ENCODE data around the gene HOMER2.
A peak's percentile ranks its signal among the peaks of the same experiment; 100 is the strongest.

Gene HOMER2

GRCh38 chr15:82968066-82968465 is 15.5 kb upstream of the HOMER2 start:
- no peak overlapping the region for H3K4me3 ChIP-seq (ENCODE audit: low read depth, low read length)
- DNase-seq (ENCODE audit: low read depth, low spot score), result peak; percentile 50
- in situ Hi-C loops (cut with HindIII; ENCODE audit: low sequenced_read_pairs), result no loop called here
- TF ChIP-seq, protein P1, sequence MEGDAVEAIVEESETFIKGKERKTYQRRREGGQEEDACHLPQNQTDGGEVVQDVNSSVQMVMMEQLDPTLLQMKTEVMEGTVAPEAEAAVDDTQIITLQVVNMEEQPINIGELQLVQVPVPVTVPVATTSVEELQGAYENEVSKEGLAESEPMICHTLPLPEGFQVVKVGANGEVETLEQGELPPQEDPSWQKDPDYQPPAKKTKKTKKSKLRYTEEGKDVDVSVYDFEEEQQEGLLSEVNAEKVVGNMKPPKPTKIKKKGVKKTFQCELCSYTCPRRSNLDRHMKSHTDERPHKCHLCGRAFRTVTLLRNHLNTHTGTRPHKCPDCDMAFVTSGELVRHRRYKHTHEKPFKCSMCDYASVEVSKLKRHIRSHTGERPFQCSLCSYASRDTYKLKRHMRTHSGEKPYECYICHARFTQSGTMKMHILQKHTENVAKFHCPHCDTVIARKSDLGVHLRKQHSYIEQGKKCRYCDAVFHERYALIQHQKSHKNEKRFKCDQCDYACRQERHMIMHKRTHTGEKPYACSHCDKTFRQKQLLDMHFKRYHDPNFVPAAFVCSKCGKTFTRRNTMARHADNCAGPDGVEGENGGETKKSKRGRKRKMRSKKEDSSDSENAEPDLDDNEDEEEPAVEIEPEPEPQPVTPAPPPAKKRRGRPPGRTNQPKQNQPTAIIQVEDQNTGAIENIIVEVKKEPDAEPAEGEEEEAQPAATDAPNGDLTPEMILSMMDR (IDR thresholded peaks at IDR 0.05; ENCODE audit: low read depth, low read length), result no peak

GRCh38 chr15:82966671-82967071 is 14.2 kb upstream of the HOMER2 start:
- in situ Hi-C loops (cut with HindIII; ENCODE audit: low sequenced_read_pairs), result no loop called here
- TF ChIP-seq, protein P1 (IDR thresholded peaks at IDR 0.05; ENCODE audit: low read depth, low read length), result no peak
- DNase-seq (ENCODE audit: low read depth, low spot score), result no peak
- H3K4me3 ChIP-seq (ENCODE audit: low read depth, low read length), result no peak overlapping the region

DNA sequence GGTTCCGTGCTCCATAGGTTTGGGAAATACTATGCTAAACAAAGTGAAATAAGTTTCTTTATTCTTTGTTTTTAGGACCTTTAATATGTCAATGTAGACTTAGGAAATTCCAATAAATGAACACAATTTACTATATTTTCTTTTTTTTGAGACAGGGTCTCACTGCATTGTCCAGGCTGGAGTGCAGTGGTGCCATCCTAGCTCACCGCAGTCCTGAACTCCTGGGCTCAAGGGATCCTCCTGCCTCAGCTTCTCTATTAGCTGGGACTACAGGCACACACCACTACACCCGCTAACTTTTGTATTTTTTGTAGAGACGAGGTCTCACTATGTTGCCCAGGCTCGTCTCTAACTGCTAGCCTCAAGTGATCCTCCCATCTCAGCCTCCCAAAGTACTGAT is 12.4 kb upstream of the HOMER2 start:
- in situ Hi-C loops (cut with HindIII; ENCODE audit: low sequenced_read_pairs), result no loop called here
- DNase-seq (ENCODE audit: low read depth, low spot score), result no peak
- TF ChIP-seq, protein P1 (IDR thresholded peaks at IDR 0.05; ENCODE audit: low read depth, low read length), result no peak
- H3K4me3 ChIP-seq (ENCODE audit: low read depth, low read length), result no peak overlapping the region

GRCh38 chr15:82963471-82964341 is 11.2 kb upstream of the HOMER2 start:
- H3K4me3 ChIP-seq (ENCODE audit: low read depth, low read length), result no peak overlapping the region
- in situ Hi-C loops (cut with HindIII; ENCODE audit: low sequenced_read_pairs), result no loop called here
- TF ChIP-seq, protein P1 (IDR thresholded peaks at IDR 0.05; ENCODE audit: low read depth, low read length), result no peak
- DNase-seq (ENCODE audit: low read depth, low spot score), result no peak

DNA sequence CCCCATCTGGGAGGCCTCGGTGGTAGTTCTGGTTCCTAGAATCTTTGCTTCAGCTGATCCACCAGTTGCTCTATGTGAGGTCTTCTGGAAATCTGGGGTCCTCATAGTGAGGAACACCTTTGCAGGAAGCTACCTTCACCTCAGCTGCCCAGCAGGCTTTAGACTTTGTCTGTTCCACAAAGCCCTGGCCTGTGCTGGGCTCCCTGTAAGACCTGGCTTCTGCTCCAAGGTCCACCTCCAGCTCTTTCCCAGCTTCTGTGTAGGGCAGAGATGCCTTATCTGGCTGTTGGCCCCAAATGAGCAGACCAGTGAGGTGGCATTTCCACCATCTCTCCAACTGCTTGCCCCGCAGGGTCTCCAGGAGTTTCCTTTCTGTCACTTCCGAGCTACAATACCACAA is 8.2 kb upstream of the HOMER2 start:
- H3K4me3 ChIP-seq (ENCODE audit: low read depth, low read length), result no peak overlapping the region
- DNase-seq (ENCODE audit: low read depth, low spot score), result no peak
- in situ Hi-C loops (cut with HindIII; ENCODE audit: low sequenced_read_pairs), result no loop called here
- TF ChIP-seq, protein P1 (IDR thresholded peaks at IDR 0.05; ENCODE audit: low read depth, low read length), result no peak

DNA sequence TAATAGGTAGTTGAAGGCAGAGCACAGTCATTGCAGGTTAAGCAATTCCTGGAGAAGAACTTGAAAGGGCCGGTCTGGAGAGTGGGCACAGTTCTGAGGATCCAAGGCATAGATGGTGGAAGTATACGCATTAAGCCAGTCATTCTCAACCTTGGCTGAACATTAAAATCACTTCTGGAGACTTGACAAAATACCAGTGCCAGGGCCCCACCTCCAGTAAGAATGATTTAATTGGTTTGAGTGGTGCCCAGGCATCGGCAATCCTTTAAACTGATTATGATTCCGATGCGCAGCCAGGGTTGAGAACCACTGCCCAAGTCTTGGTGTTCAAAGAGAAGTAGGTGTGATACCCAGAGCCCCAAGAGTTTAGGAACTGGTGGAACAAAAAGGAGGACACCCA is 6.9 kb upstream of the HOMER2 start:
- in situ Hi-C loops (cut with HindIII; ENCODE audit: low sequenced_read_pairs), result no loop called here
- DNase-seq (ENCODE audit: low read depth, low spot score), result no peak
- TF ChIP-seq, protein P1 (IDR thresholded peaks at IDR 0.05; ENCODE audit: low read depth, low read length), result no peak
- no peak overlapping the region for H3K4me3 ChIP-seq (ENCODE audit: low read depth, low read length)

Data from astrocyte of the spinal cord (primary cell).